ENCODE data around the gene EFL1.

EFL1 gene

DNA sequence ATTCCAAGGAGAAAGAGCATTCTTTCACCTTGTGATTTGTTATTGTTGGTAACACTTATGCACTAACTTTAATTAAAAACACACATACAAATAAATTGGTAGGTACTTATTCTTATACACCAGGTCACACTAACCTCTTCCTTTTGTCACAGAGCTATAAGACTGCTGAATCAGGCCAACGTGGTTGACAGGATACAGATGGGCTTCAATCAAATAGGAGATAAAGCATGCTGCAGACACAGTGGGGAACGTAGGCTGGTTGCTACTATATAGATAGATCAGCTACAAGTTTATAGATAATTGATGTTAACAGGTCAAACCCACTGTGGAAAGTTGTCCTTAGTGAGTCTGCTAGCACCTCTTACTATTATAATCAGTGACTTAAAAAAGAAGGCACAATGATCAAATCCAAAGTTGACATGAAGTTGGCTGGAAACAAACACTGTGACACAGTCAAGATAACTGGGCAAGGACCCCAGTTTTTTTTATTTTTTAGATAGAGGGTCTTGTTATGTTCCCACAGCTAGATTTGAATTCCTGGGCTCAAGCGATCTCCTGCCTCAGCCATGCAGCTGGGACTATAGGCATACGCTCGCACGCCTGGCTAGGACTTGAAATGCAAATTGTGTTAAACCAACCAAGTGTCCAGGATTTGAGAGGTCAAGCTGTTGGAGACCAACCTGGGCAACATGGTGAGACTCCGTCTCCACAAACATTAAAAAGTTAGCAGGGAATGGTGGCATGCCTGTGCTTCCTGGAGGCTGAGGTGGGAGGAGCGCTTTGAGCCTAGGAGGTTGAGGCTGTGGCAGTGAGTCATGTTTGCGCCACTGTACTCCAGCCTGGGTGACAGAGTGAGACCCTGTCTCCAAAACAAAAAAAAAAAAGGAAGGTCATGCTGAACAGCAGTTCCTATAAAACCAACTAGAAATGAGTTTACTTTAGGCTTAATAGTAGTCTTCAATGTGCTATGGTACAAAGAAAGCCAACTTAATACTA, 118.8 kb downstream of the EFL1 start:
- Histone ChIP-seq H3K4me3 (ENCODE audit: low read length) (no peak overlapping the region), H3K9me3 (ENCODE audit: control insufficient read depth, low read depth, low read length) (no peaks in the 10 kb centered on the region), H3K4me1 (ENCODE audit: control insufficient read depth, low read depth, low read length) (no peaks in the 10 kb centered on the region), H3K27ac (ENCODE audit: low read length) (no peak overlapping the region), H3K9ac (ENCODE audit: low read length) (no peak overlapping the region), H3K27me3 (ENCODE audit: control insufficient read depth, insufficient read depth, low read length) (no peaks in the 10 kb centered on the region), H3K36me3 (ENCODE audit: control insufficient read depth, low read depth, low read length) (peaks cover 2% of the 10 kb centered on the region)

DNA sequence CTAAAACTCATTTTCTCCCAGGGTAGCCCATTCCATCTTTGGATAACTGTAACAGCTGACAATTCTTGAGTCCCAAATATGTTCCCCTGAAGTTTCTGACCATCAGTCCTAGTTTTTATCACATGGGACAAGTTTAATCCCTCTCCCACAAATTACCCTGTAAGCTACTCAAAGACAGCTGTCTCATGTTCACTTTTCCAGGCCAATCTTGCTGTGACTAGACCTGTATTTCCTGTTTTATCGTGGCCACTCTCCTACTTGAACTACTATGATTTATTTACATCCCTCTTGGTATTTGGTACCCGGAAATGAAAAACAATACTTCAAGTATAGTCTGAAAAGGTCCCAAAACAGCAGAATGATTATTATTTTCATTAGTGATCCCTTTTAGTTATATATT, 121.6 kb downstream of the EFL1 start:
- Histone ChIP-seq H3K27me3 (ENCODE audit: control insufficient read depth, insufficient read depth, low read length) (no peaks in the 10 kb centered on the region), H3K36me3 (ENCODE audit: control insufficient read depth, low read depth, low read length) (peaks cover 16% of the 10 kb centered on the region), H3K27ac (ENCODE audit: low read length) (no peak overlapping the region), H3K9ac (ENCODE audit: low read length) (no peak overlapping the region), H3K4me3 (ENCODE audit: low read length) (no peak overlapping the region), H3K9me3 (ENCODE audit: control insufficient read depth, low read depth, low read length) (no peaks in the 10 kb centered on the region), H3K4me1 (ENCODE audit: control insufficient read depth, low read depth, low read length) (no peaks in the 10 kb centered on the region)

GRCh38 chr15:82139823-82140268, 122.7 kb downstream of the EFL1 start:
- peaks cover 16% of the 10 kb centered on the region for H3K36me3 ChIP-seq (ENCODE audit: control insufficient read depth, low read depth, low read length)
- no peaks in the 10 kb centered on the region for H3K27me3 ChIP-seq (ENCODE audit: control insufficient read depth, insufficient read depth, low read length)
- no peaks in the 10 kb centered on the region for H3K4me1 ChIP-seq (ENCODE audit: control insufficient read depth, low read depth, low read length)
- no peak overlapping the region for H3K27ac ChIP-seq (ENCODE audit: low read length)
- no peak overlapping the region for H3K4me3 ChIP-seq (ENCODE audit: low read length)
- H3K9ac ChIP-seq (ENCODE audit: low read length), result no peak overlapping the region
- no peaks in the 10 kb centered on the region for H3K9me3 ChIP-seq (ENCODE audit: control insufficient read depth, low read depth, low read length)

GRCh38 chr15:82138306-82138705, 124.2 kb downstream of the EFL1 start:
- no peak overlapping the region for H3K4me3 ChIP-seq (ENCODE audit: low read length)
- no peak overlapping the region for H3K27ac ChIP-seq (ENCODE audit: low read length)
- H3K9ac ChIP-seq (ENCODE audit: low read length), result no peak overlapping the region
- no peaks in the 10 kb centered on the region for H3K9me3 ChIP-seq (ENCODE audit: control insufficient read depth, low read depth, low read length)
- peaks cover 16% of the 10 kb centered on the region for H3K36me3 ChIP-seq (ENCODE audit: control insufficient read depth, low read depth, low read length)
- H3K27me3 ChIP-seq (ENCODE audit: control insufficient read depth, insufficient read depth, low read length), result no peaks in the 10 kb centered on the region
- H3K4me1 ChIP-seq (ENCODE audit: control insufficient read depth, low read depth, low read length), result no peaks in the 10 kb centered on the region

- Histone ChIP-seq H3K27me3 (ENCODE audit: control insufficient read depth, insufficient read depth, low read length) (no peaks in the 10 kb centered on the region), H3K27ac (ENCODE audit: low read length) (no peak overlapping the region), H3K4me1 (ENCODE audit: control insufficient read depth, low read depth, low read length) (no peaks in the 10 kb centered on the region), H3K9ac (ENCODE audit: low read length) (no peak overlapping the region), H3K36me3 (ENCODE audit: control insufficient read depth, low read depth, low read length) (peaks cover 16% of the 10 kb centered on the region), H3K4me3 (ENCODE audit: low read length) (no peak overlapping the region), H3K9me3 (ENCODE audit: control insufficient read depth, low read depth, low read length) (no peaks in the 10 kb centered on the region)
Observed at GRCh38 chr15:82137261-82137660, 125.3 kb downstream of the EFL1 start.

GRCh38 chr15:82136120-82136519, 126.4 kb downstream of the EFL1 start:
- no peaks in the 10 kb centered on the region for H3K9me3 ChIP-seq (ENCODE audit: control insufficient read depth, low read depth, low read length)
- no peak overlapping the region for H3K27ac ChIP-seq (ENCODE audit: low read length)
- no peak overlapping the region for H3K9ac ChIP-seq (ENCODE audit: low read length)
- H3K4me1 ChIP-seq (ENCODE audit: control insufficient read depth, low read depth, low read length), result no peaks in the 10 kb centered on the region
- peaks cover 16% of the 10 kb centered on the region for H3K36me3 ChIP-seq (ENCODE audit: control insufficient read depth, low read depth, low read length)
- H3K4me3 ChIP-seq (ENCODE audit: low read length), result no peak overlapping the region
- no peaks in the 10 kb centered on the region for H3K27me3 ChIP-seq (ENCODE audit: control insufficient read depth, insufficient read depth, low read length)

DNA sequence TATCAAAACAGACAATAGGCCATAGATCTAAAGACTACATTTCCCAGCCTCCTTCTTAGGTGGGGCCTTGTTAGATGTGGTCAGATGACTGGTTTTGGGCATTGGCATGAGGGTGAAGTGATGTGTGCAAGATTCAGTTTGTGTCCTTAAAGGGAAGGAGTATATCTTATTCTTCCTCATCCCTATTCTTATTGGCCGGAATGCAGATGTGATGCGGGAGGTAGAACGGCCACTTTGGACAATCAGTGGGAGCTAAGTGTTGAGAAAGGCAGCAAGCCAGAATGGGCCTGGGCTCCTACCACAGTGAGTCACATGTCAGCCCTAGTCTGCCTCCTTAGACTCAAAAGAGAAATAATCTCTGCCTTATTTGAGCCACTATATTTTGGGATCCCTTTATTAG, 126.9 kb downstream of the EFL1 start:
- no peak overlapping the region for H3K9ac ChIP-seq (ENCODE audit: low read length)
- H3K4me1 ChIP-seq (ENCODE audit: control insufficient read depth, low read depth, low read length), result no peaks in the 10 kb centered on the region
- no peaks in the 10 kb centered on the region for H3K27me3 ChIP-seq (ENCODE audit: control insufficient read depth, insufficient read depth, low read length)
- H3K36me3 ChIP-seq (ENCODE audit: control insufficient read depth, low read depth, low read length), result peaks cover 16% of the 10 kb centered on the region
- no peak overlapping the region for H3K27ac ChIP-seq (ENCODE audit: low read length)
- no peaks in the 10 kb centered on the region for H3K9me3 ChIP-seq (ENCODE audit: control insufficient read depth, low read depth, low read length)
- no peak overlapping the region for H3K4me3 ChIP-seq (ENCODE audit: low read length)

DNA sequence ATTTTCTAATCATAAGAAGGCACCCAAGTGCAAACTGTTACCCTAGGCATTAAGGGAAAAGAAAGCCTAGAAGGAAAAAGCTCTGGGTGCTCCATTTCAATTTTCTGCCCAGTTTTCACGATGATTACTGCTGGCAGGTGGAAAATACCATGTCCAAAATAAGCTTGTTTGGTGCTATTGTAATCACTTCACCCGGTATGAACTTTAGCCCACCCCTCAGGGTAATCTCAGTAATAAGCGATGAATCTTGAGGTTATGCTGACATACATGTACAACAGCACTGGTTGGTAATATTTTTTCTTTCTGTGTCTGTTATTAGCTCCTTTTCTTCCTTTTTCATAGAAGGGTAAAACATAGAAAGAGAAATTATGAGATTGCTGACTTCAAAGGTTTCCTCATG, 128.1 kb downstream of the EFL1 start:
- no peaks in the 10 kb centered on the region for H3K9me3 ChIP-seq (ENCODE audit: control insufficient read depth, low read depth, low read length)
- H3K27me3 ChIP-seq (ENCODE audit: control insufficient read depth, insufficient read depth, low read length), result no peaks in the 10 kb centered on the region
- no peaks in the 10 kb centered on the region for H3K4me1 ChIP-seq (ENCODE audit: control insufficient read depth, low read depth, low read length)
- H3K9ac ChIP-seq (ENCODE audit: low read length), result no peak overlapping the region
- H3K4me3 ChIP-seq (ENCODE audit: low read length), result no peak overlapping the region
- H3K27ac ChIP-seq (ENCODE audit: low read length), result no peak overlapping the region
- H3K36me3 ChIP-seq (ENCODE audit: control insufficient read depth, low read depth, low read length), result peaks cover 27% of the 10 kb centered on the region

- Histone ChIP-seq H3K9me3 (ENCODE audit: control insufficient read depth, low read depth, low read length) (no peaks in the 10 kb centered on the region), H3K4me1 (ENCODE audit: control insufficient read depth, low read depth, low read length) (no peaks in the 10 kb centered on the region), H3K36me3 (ENCODE audit: control insufficient read depth, low read depth, low read length) (peaks cover 26% of the 10 kb centered on the region), H3K4me3 (ENCODE audit: low read length) (no peak overlapping the region), H3K27me3 (ENCODE audit: control insufficient read depth, insufficient read depth, low read length) (no peaks in the 10 kb centered on the region), H3K27ac (ENCODE audit: low read length) (no peak overlapping the region), H3K9ac (ENCODE audit: low read length) (no peak overlapping the region)
Observed at GRCh38 chr15:82133251-82133650, 129.3 kb downstream of the EFL1 start.

GRCh38 chr15:82132742-82133141, 129.8 kb downstream of the EFL1 start:
- Histone ChIP-seq H3K4me1 (ENCODE audit: control insufficient read depth, low read depth, low read length) (no peaks in the 10 kb centered on the region), H3K27me3 (ENCODE audit: control insufficient read depth, insufficient read depth, low read length) (no peaks in the 10 kb centered on the region), H3K4me3 (ENCODE audit: low read length) (no peak overlapping the region), H3K36me3 (ENCODE audit: control insufficient read depth, low read depth, low read length) (peaks cover 24% of the 10 kb centered on the region), H3K9me3 (ENCODE audit: control insufficient read depth, low read depth, low read length) (no peaks in the 10 kb centered on the region), H3K27ac (ENCODE audit: low read length) (no peak overlapping the region), H3K9ac (ENCODE audit: low read length) (no peak overlapping the region)

DNA sequence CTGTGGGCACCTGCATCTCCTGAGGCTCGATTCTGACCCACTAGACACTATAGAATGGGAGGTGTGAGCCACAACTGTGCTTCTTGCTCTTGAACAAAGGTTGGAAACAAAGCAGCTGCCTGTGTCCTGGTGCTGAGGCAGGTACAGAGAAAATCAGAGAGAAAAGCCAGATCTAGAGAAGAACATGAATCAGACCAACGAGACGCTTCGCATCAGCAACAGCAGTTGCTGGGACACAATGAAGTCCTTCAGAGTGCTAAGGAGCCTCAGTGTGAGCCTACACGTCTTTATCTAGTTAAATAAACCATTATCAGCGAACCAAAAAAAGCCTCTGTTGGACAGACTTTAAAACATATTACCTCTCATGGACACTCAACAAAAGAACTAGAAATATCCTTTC, 130.4 kb downstream of the EFL1 start:
- Histone ChIP-seq H3K36me3 (ENCODE audit: control insufficient read depth, low read depth, low read length) (peaks cover 18% of the 10 kb centered on the region), H3K4me3 (ENCODE audit: low read length) (no peak overlapping the region), H3K4me1 (ENCODE audit: control insufficient read depth, low read depth, low read length) (no peaks in the 10 kb centered on the region), H3K27ac (ENCODE audit: low read length) (no peak overlapping the region), H3K9me3 (ENCODE audit: control insufficient read depth, low read depth, low read length) (no peaks in the 10 kb centered on the region), H3K27me3 (ENCODE audit: control insufficient read depth, insufficient read depth, low read length) (no peaks in the 10 kb centered on the region), H3K9ac (ENCODE audit: low read length) (no peak overlapping the region)

DNA sequence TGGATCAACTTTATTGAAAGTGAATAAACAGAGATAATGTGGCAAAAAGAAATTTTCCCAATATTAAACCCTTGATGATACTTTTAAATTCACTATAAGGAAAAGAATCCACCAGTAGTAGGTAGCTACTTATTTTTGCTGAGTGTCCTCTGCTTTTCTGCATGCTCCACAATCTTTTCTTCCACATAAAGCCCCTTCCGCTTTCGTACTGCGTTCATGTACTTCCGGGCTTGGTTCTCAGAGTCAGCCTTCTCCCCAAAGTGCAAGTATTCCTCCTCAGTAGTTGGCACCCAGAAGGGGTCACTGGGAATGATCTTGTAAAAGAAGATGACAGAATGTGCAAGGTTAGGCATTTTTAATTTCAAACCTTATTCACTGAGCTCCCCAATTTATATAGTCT, 132.3 kb downstream of the EFL1 start:
- no peaks in the 10 kb centered on the region for H3K27me3 ChIP-seq (ENCODE audit: control insufficient read depth, insufficient read depth, low read length)
- H3K4me1 ChIP-seq (ENCODE audit: control insufficient read depth, low read depth, low read length), result no peaks in the 10 kb centered on the region
- H3K9ac ChIP-seq (ENCODE audit: low read length), result no peak overlapping the region
- H3K27ac ChIP-seq (ENCODE audit: low read length), result no peak overlapping the region
- H3K36me3 ChIP-seq (ENCODE audit: control insufficient read depth, low read depth, low read length), result peaks cover 14% of the 10 kb centered on the region
- no peaks in the 10 kb centered on the region for H3K9me3 ChIP-seq (ENCODE audit: control insufficient read depth, low read depth, low read length)
- H3K4me3 ChIP-seq (ENCODE audit: low read length), result no peak overlapping the region
